PC-3 (cell line): ENCODE results near the gene POSTN.

Experiments used
- EZH2 ChIP-seq: fragments of 300-600 bp; sonication (generic); IDR thresholded peaks from one replicate; pipeline ENCODE4 v1.6.1; 2017; ENCODE audit warnings: antibody characterized with exemption, mild to moderate bottlenecking, low read length; ENCODE audit not compliant: unreplicated experiment
- EZH2phosphoT487 ChIP-seq: fragments of 300-600 bp; sonication (generic); IDR thresholded peaks from 2 replicates; pipeline ENCODE4 v1.6.1; 2018; ENCODE audit warnings: mild to moderate bottlenecking, antibody characterized with exemption, low read length, borderline replicate concordance
- TF ChIP-seq, protein P1 (sequence below): fragments of 300-600 bp; sonication (generic); conservative IDR thresholded peaks from 2 replicates; pipeline ENCODE4 v1.5.1; 2017; ENCODE audit warnings: antibody characterized with exemption, low read depth, mild to moderate bottlenecking, low read length

DNA sequence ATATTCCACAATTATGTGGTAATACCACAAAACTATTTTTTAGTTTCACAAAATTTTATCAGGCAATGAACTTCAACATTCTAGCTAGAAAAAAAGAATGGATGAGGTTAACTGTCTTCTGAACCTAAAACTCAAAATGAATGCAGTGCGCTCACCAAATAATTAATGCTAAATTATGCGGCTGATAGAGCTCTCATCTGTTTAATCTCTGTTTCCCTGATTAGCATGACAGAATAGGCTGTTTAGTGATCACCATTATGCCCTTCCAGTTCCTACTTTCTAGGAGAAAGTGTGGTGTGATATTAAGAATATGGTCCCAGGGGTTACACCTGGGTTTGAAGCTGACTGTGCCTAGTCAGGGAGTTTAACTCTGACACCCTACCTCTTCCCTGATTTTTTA, 42.8 kb upstream of the POSTN start:
- TF ChIP-seq, protein P1, sequence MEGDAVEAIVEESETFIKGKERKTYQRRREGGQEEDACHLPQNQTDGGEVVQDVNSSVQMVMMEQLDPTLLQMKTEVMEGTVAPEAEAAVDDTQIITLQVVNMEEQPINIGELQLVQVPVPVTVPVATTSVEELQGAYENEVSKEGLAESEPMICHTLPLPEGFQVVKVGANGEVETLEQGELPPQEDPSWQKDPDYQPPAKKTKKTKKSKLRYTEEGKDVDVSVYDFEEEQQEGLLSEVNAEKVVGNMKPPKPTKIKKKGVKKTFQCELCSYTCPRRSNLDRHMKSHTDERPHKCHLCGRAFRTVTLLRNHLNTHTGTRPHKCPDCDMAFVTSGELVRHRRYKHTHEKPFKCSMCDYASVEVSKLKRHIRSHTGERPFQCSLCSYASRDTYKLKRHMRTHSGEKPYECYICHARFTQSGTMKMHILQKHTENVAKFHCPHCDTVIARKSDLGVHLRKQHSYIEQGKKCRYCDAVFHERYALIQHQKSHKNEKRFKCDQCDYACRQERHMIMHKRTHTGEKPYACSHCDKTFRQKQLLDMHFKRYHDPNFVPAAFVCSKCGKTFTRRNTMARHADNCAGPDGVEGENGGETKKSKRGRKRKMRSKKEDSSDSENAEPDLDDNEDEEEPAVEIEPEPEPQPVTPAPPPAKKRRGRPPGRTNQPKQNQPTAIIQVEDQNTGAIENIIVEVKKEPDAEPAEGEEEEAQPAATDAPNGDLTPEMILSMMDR = no peak
- TF ChIP-seq EZH2 (no peak), EZH2phosphoT487 (no peak)
